ENCODE measurements around the gene ZNF296.

The ZNF296 gene

DNA sequence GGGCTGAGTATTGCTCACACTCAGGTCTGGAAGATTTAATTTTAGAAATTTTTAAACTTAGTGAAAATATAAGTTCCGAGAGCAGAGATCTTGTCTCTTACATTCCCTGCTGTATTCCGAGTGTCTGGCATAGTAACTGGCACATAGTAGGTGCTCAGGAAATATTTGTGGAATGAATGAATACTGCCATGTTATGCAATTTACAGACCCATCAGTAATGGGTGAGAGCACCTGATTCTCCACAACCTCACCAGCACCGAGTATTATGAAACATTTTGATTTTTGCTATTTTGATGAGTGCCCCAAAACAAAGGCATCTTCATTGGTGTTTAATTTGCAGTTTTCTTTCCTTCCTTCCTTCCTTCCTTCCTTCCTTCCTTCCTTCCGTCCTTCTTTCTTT lies 53.2 kb downstream of the ZNF296 start:
- DNase-seq (ENCODE audit: low read depth in 2 of 2): no peak

GRCh38 chr19:45021971-45022370 lies 54.3 kb downstream of the ZNF296 start:
- DNase-seq (ENCODE audit: low read depth in 2 of 2): no peak
